GM19324 (cell line): Measurements from ENCODE around the gene DNAAF5.

ENCODE experiments used
- ATAC-seq: cut with Tn5 transposase; IDR thresholded peaks from one replicate; pipeline ENCODE4 v1.9.1; 2021; ENCODE audit warnings: mild to moderate bottlenecking, moderate library complexity; ENCODE audit not compliant: unreplicated experiment, low FRiP score

DNAAF5 gene

GRCh38 chr7:830069-830468 is 103.6 kb downstream of the DNAAF5 start:
- no peak for ATAC-seq

GRCh38 chr7:831596-832166 is 105.2 kb downstream of the DNAAF5 start:
- ATAC-seq, result peak; percentile 56

- peak; percentile 37 for ATAC-seq
These were observed 105.9 kb downstream of the DNAAF5 start, which contains the start of gene SUN1 for GRCh38 chr7:832167-832967. TSS of gene SUN1 (plus strand) at chr7:832476. CDS start at chr7:832525, 49 bp downstream.

GRCh38 chr7:832968-833424 is 106.5 kb downstream of the DNAAF5 start:
- ATAC-seq, result no peak

- ATAC-seq, result no peak
These were observed 107.2 kb downstream of the DNAAF5 start for GRCh38 chr7:833601-834258.

- no peak for ATAC-seq
These were observed 107.8 kb downstream of the DNAAF5 start for GRCh38 chr7:834277-834676.

- ATAC-seq, result no peak
These were observed 108.5 kb downstream of the DNAAF5 start for GRCh38 chr7:835021-835420.

- ATAC-seq, result no peak
These were observed 109.2 kb downstream of the DNAAF5 start for GRCh38 chr7:835485-836401.
